Hematopoietic multipotent progenitor cell (in vitro differentiated cells): ENCODE measurements around the gene CUZD1. TPM values are rescaled to one million over a fixed set of nuclear protein-coding genes. Genes with fewer than 3 reads are reported as not detected.
"Not testable (repeated sequence)": the region's sequence is repeated elsewhere in the genome, so short reads cannot be mapped to it uniquely, and the experiment has no call there.

Source experiments
- DNase-seq, 3 donors: peaks; one replicate each; pipeline ENCODE4 v3.0.0-alpha.2; 2011 to 2015; ENCODE audit warnings: low read depth in 2 of 3, low spot score in 2 of 3
- total RNA-seq: library from RNA; depleted of rRNA; stranded (reverse); fragments of >200 nt; gene quantifications from one replicate; pipeline ENCODE4 v1.2.3, GENCODE V29; 2012

The CUZD1 gene
- total RNA-seq, 1 donor: 0.54 TPM

- not testable (repeated sequence) for DNase-seq
These were observed 12.4 kb upstream of the CUZD1 start for GRCh38 chr10:122858042-122858441.

GRCh38 chr10:122856902-122857301 is 11.2 kb upstream of the CUZD1 start:
- DNase-seq: no peak

- DNase-seq: no peak
These were observed 10.1 kb upstream of the CUZD1 start for GRCh38 chr10:122855745-122856144.

- no peak for DNase-seq
These were observed 9.0 kb upstream of the CUZD1 start for GRCh38 chr10:122854648-122855047.

- DNase-seq: no peak
These were observed 8.1 kb upstream of the CUZD1 start for GRCh38 chr10:122853665-122854313.

- no peak for DNase-seq
These were observed 6.6 kb upstream of the CUZD1 start for GRCh38 chr10:122852261-122852660.

GRCh38 chr10:122850705-122851640 is 5.3 kb upstream of the CUZD1 start:
- no peak for DNase-seq

- DNase-seq: no peak
These were observed 4.4 kb upstream of the CUZD1 start for GRCh38 chr10:122849900-122850605.

- no peak for DNase-seq
These were observed 3.4 kb upstream of the CUZD1 start for GRCh38 chr10:122849090-122849489.

- DNase-seq: peak in 2 of 3 donors; percentile 59 to 88
These were observed 2.3 kb upstream of the CUZD1 start for GRCh38 chr10:122847782-122848604.

GRCh38 chr10:122844146-122844545 is 1.5 kb downstream of the CUZD1 start:
- DNase-seq: no peak

GRCh38 chr10:122841569-122841968 is 4.1 kb downstream of the CUZD1 start:
- DNase-seq: no peak

GRCh38 chr10:122839505-122839904 is 6.2 kb downstream of the CUZD1 start:
- no peak for DNase-seq

GRCh38 chr10:122838880-122839279 is 6.8 kb downstream of the CUZD1 start:
- DNase-seq: no peak

GRCh38 chr10:122835908-122836307 is 9.7 kb downstream of the CUZD1 start:
- DNase-seq: no peak

- DNase-seq: no peak
These were observed 14.7 kb downstream of the CUZD1 start for GRCh38 chr10:122830965-122831353.

- DNase-seq: no peak
These were observed 15.2 kb downstream of the CUZD1 start for GRCh38 chr10:122830273-122830964.

GRCh38 chr10:122829454-122829853 is 16.2 kb downstream of the CUZD1 start:
- DNase-seq: no peak

- no peak for DNase-seq
These were observed 16.9 kb downstream of the CUZD1 start for GRCh38 chr10:122828716-122829255.

- no peak for DNase-seq
These were observed 18.4 kb downstream of the CUZD1 start for GRCh38 chr10:122827302-122827701.
